ENCODE results near the gene ORC5.

The ORC5 gene

GRCh38 chr7:104126411-104126841, 81.4 kb downstream of the ORC5 start:
- DNase-seq (ENCODE audit: low spot score): no peak

DNA sequence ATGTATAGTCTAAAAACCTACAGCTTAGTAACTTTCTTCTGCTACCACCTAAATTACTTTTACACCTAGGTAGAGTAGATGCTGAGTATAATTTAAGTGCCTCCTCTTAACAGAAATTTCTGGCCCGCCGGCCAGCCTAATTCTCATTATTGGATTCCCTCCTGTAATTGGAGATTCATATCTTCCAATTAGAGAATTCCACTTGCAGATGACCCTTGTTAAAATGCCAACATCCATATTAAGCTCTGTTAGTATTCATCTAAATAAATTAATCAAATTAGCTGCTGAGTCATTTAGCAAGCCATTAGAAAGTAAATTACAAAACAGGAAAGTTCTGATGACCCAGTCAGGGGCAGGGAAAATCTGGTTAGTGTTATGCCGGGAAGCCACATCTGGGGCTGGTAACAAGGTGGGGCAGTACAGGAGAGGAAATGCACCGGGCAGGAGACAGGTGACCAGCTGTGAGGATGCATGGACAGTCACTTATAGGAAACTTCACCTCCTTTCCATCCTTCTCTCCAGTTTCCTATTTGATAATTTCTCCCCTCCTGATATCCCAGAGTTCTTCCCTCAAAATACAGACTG, 82.8 kb downstream of the ORC5 start:
- DNase-seq (ENCODE audit: low spot score): no peak
- H3K27ac ChIP-seq (ENCODE audit: poor library complexity, severe bottlenecking): no peak overlapping the region
- peaks cover 24% of the 10 kb centered on the region for H3K36me3 ChIP-seq (ENCODE audit: low read depth)
- TF ChIP-seq, protein P1, sequence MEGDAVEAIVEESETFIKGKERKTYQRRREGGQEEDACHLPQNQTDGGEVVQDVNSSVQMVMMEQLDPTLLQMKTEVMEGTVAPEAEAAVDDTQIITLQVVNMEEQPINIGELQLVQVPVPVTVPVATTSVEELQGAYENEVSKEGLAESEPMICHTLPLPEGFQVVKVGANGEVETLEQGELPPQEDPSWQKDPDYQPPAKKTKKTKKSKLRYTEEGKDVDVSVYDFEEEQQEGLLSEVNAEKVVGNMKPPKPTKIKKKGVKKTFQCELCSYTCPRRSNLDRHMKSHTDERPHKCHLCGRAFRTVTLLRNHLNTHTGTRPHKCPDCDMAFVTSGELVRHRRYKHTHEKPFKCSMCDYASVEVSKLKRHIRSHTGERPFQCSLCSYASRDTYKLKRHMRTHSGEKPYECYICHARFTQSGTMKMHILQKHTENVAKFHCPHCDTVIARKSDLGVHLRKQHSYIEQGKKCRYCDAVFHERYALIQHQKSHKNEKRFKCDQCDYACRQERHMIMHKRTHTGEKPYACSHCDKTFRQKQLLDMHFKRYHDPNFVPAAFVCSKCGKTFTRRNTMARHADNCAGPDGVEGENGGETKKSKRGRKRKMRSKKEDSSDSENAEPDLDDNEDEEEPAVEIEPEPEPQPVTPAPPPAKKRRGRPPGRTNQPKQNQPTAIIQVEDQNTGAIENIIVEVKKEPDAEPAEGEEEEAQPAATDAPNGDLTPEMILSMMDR (IDR thresholded peaks at IDR 0.05; ENCODE audit: poor library complexity, severe bottlenecking): no peak
- no peak overlapping the region for H3K4me3 ChIP-seq (ENCODE audit: severe bottlenecking)
- no peaks in the 10 kb centered on the region for H3K4me1 ChIP-seq (ENCODE audit: insufficient read depth, poor library complexity, severe bottlenecking)
- no peak for ATAC-seq (ENCODE audit: low read depth)
- H3K9me3 ChIP-seq (ENCODE audit: severe bottlenecking): no peaks in the 10 kb centered on the region
- no peaks in the 10 kb centered on the region for H3K27me3 ChIP-seq (ENCODE audit: insufficient read depth, poor library complexity, severe bottlenecking)

More at GRCh38 chr7:104126411-104126841, 81.4 kb downstream of the ORC5 start:
- Histone ChIP-seq H3K9me3 (ENCODE audit: severe bottlenecking) (no peaks in the 10 kb centered on the region), H3K27ac (ENCODE audit: poor library complexity, severe bottlenecking) (no peak overlapping the region), H3K4me1 (ENCODE audit: insufficient read depth, poor library complexity, severe bottlenecking) (peaks cover 11% of the 10 kb centered on the region), H3K36me3 (ENCODE audit: low read depth) (peaks cover 30% of the 10 kb centered on the region), H3K27me3 (ENCODE audit: insufficient read depth, poor library complexity, severe bottlenecking) (no peaks in the 10 kb centered on the region), H3K4me3 (ENCODE audit: severe bottlenecking) (no peak overlapping the region)
- no peak for ATAC-seq (ENCODE audit: low read depth)
- TF ChIP-seq, protein P1 (IDR thresholded peaks at IDR 0.05; ENCODE audit: poor library complexity, severe bottlenecking): no peak

DNA sequence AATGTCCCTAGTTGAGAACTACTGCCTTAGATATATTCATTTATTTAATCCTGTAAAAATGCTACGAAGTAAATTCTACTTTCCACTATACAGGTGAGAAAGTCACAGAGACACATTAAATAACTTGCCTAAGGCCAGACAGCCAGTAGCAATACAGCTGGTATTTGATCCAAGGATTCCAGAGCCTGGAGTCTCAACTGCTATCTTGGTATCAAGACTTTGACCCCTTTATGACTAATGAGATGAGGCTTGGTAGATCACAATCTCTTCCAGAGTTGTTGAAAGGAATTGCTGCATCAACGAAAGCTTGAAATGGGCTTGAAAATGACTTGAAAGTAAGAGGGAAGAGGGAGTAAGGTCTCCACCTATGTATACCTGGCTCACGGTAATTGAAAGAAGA, 83.3 kb downstream of the ORC5 start:
- ATAC-seq (ENCODE audit: low read depth) (no peak), DNase-seq (ENCODE audit: low spot score) (no peak)
- H3K36me3 ChIP-seq (ENCODE audit: low read depth): peaks cover 22% of the 10 kb centered on the region
- H3K4me1 ChIP-seq (ENCODE audit: insufficient read depth, poor library complexity, severe bottlenecking): no peaks in the 10 kb centered on the region
- TF ChIP-seq, protein P1 (IDR thresholded peaks at IDR 0.05; ENCODE audit: poor library complexity, severe bottlenecking): no peak
- H3K27me3 ChIP-seq (ENCODE audit: insufficient read depth, poor library complexity, severe bottlenecking): no peaks in the 10 kb centered on the region
- H3K9me3 ChIP-seq (ENCODE audit: severe bottlenecking): no peaks in the 10 kb centered on the region
- no peak overlapping the region for H3K27ac ChIP-seq (ENCODE audit: poor library complexity, severe bottlenecking)
- H3K4me3 ChIP-seq (ENCODE audit: severe bottlenecking): no peak overlapping the region

- H3K4me1 ChIP-seq (ENCODE audit: insufficient read depth, poor library complexity, severe bottlenecking): no peaks in the 10 kb centered on the region
- peaks cover 16% of the 10 kb centered on the region; the same call in 1 of the 2 replicates for H3K36me3 ChIP-seq (ENCODE audit: low read depth)
- no peak overlapping the region for H3K27ac ChIP-seq (ENCODE audit: poor library complexity, severe bottlenecking)
- H3K9me3 ChIP-seq (ENCODE audit: severe bottlenecking): no peaks in the 10 kb centered on the region
- no peak for DNase-seq (ENCODE audit: low spot score)
- ATAC-seq (ENCODE audit: low read depth): peak; percentile 74
- TF ChIP-seq, protein P1 (IDR thresholded peaks at IDR 0.05; ENCODE audit: poor library complexity, severe bottlenecking): no peak
- H3K4me3 ChIP-seq (ENCODE audit: severe bottlenecking): no peak overlapping the region
- no peaks in the 10 kb centered on the region for H3K27me3 ChIP-seq (ENCODE audit: insufficient read depth, poor library complexity, severe bottlenecking)
Measured at GRCh38 chr7:104123786-104124185, 84.0 kb downstream of the ORC5 start.

DNA sequence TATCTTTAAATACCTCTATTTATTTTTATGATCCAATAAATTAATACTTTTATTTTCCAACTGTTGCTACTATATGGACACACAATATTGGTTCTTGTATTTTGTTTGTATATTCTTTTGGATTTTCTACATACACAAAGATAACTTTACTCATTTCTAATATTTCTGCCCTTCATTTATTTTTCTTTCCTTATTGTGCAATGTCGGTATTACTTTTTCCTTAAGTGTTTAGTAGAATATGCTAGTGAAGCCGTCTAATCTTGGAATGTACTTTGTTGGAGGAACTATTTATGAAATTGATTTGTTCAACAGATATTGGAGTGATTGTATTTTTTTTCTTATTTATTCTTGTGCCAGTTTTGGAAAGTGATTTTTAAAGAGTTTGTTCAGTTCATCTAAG, 94.0 kb downstream of the ORC5 start:
- Histone ChIP-seq H3K27me3 (ENCODE audit: insufficient read depth, poor library complexity, severe bottlenecking) (peaks cover 17% of the 10 kb centered on the region), H3K4me1 (ENCODE audit: insufficient read depth, poor library complexity, severe bottlenecking) (no peaks in the 10 kb centered on the region), H3K27ac (ENCODE audit: poor library complexity, severe bottlenecking) (no peak overlapping the region), H3K4me3 (ENCODE audit: severe bottlenecking) (no peak overlapping the region), H3K36me3 (ENCODE audit: low read depth) (no peaks in the 10 kb centered on the region), H3K9me3 (ENCODE audit: severe bottlenecking) (peaks cover 3% of the 10 kb centered on the region)
- ATAC-seq (ENCODE audit: low read depth) (no peak), DNase-seq (ENCODE audit: low spot score) (no peak)
- TF ChIP-seq, protein P1 (IDR thresholded peaks at IDR 0.05; ENCODE audit: poor library complexity, severe bottlenecking): no peak

Data from RWPE2 (cell line).